Right atrium auricular region (tissue), 2 donors: ENCODE results near the gene PI4K2A. TPM values are rescaled to one million over a fixed set of nuclear protein-coding genes. Genes with fewer than 3 reads are reported as not detected.

Experiments used
- DNase-seq: peaks from one replicate; pipeline ENCODE4 v3.0.0-alpha.2; 2019; ENCODE audit warnings: low spot score
- H3K27ac ChIP-seq, 2 donors: fragments of 200-600 bp; sonication (generic); 1 replicate in 1 of 2; 2 replicates in 1 of 2; pipeline ENCODE4 v1.5.1; 2016 to 2019
- H3K27me3 ChIP-seq, 2 donors: fragments of 200-600 bp; sonication (generic); one replicate each; pipeline versions ENCODE4 v1.5.1 to v1.6.0; 2017 to 2019
- H3K36me3 ChIP-seq: fragments of 200-600 bp; sonication (generic); one replicate; pipeline ENCODE4 v1.5.1; 2016
- H3K4me1 ChIP-seq, 2 donors: fragments of 200-600 bp; sonication (generic); one replicate each; pipeline versions ENCODE4 v1.5.1 to v1.6.0; 2017 to 2019
- H3K4me3 ChIP-seq, 2 donors: fragments of 200-600 bp; sonication (generic); 1 replicate in 1 of 2; 2 replicates in 1 of 2; pipeline ENCODE4 v1.5.1; 2017 to 2019; ENCODE audit warnings: mild to moderate bottlenecking in 1 of 2, moderate library complexity in 1 of 2
- H3K9me3 ChIP-seq, 2 donors: fragments of 200-600 bp; sonication (generic); one replicate each; pipeline ENCODE4 v1.5.1; 2019
- total RNA-seq, 2 donors: library from RNA; depleted of rRNA; stranded (reverse); fragments of >200 nt; gene quantifications; one replicate each; pipeline ENCODE4 v1.1.0, GENCODE V29; 2016
- TF ChIP-seq, protein P1 (sequence below), 2 donors: fragments of 200-600 bp; sonication (generic); IDR thresholded peaks; one replicate each; pipeline ENCODE4 v1.5.1; 2019; ENCODE audit warnings: antibody characterized with exemption in 2 of 2

The PI4K2A gene
- total RNA-seq, 2 donors from 2014 or later: 14.7 to 20.2 TPM

DNA sequence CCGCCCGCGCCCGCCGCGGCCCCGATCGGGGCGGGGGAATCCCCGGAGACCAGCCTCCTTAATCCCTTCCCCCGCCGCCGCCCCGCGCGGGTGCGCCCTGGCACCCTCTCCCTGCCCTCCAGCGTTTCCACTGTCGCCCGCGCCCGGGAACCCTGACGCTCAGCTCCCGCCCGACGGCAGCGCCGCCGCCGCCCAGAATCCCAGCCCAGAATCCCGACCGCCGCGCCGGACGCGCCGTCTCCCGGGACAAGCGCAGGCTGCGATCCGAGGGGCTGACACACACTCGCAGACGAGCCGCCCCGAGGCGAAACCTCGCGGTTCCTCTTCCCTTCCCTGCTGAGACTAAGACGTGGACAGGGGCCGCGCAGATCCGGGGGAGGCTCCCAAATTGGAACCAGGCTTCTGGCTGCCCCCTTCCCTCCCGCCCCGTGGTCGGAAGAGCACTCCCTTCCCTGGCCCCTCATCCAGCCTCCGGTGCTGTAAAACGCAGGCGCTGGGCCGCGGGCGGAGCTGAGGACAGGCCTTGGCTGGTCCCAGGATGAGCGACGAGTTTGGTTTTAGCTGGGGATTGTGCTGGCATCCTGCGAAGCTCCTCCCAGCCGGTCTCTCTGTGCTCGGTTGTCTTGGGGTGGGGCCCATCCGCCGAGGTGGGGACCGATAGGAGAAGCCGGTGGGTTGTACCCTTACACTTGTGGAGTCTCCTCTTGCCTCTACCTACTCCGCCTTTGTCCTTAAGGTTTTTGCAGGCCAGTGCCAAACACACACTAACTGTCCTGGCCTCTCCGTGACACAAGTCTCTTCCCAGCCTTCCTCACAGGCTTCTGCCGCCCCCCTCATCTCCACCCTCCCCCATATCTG is 74.2 kb downstream of the PI4K2A start:
- H3K4me1 ChIP-seq: peaks cover 3 to 61% of the 10 kb centered on the region in 2 donors

DNA sequence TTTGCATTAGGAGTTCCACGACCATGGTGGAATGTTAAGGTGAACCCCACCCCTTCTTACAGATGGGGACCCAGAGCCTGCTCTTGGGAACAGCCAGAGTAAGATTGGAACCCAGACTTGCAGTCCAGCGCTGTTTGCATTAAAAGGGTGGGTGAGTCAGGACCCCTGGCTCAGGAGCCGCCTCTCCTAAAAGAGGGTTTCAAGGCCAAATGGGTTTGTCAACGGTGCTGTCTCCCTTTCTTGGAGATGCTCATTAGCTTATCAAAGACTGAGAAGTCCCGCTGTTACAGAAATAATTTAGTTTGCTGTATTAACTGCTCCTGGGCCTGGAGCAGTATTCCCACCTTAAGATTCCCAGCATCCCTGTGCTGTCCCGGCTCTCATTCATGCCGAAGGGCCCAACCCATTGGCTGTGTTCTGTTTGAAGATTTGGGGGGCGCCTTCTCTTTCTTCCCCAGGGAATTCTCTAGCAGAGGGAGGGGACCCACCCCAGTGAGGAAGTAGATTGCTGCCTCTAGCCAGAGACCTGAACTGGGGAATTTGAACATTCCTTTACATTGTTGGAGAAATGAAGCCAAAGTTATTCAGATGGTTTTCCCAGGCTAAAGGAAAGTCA is 74.9 kb downstream of the PI4K2A start:
- Histone ChIP-seq H3K27ac (peak overlapping the region; percentile 94 to 95), H3K9me3 (no peaks in the 10 kb centered on the region), H3K4me3 (peak overlapping the region; percentile 71 to 74), H3K27me3 (no peaks in the 10 kb centered on the region), H3K4me1 (peaks cover 3 to 57% of the 10 kb centered on the region in 2 donors), H3K36me3 (peaks cover 6% of the 10 kb centered on the region)
- DNase-seq: no peak
- TF ChIP-seq, protein P1, sequence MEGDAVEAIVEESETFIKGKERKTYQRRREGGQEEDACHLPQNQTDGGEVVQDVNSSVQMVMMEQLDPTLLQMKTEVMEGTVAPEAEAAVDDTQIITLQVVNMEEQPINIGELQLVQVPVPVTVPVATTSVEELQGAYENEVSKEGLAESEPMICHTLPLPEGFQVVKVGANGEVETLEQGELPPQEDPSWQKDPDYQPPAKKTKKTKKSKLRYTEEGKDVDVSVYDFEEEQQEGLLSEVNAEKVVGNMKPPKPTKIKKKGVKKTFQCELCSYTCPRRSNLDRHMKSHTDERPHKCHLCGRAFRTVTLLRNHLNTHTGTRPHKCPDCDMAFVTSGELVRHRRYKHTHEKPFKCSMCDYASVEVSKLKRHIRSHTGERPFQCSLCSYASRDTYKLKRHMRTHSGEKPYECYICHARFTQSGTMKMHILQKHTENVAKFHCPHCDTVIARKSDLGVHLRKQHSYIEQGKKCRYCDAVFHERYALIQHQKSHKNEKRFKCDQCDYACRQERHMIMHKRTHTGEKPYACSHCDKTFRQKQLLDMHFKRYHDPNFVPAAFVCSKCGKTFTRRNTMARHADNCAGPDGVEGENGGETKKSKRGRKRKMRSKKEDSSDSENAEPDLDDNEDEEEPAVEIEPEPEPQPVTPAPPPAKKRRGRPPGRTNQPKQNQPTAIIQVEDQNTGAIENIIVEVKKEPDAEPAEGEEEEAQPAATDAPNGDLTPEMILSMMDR (IDR thresholded peaks at IDR 0.05): no peak

More for the DNA sequence above, 74.2 kb downstream of the PI4K2A start:
- Histone ChIP-seq H3K27ac (peak overlapping the region; percentile 94 to 95), H3K27me3 (no peaks in the 10 kb centered on the region), H3K36me3 (peaks cover 6% of the 10 kb centered on the region), H3K9me3 (no peaks in the 10 kb centered on the region), H3K4me3 (peak overlapping the region; percentile 71 to 74)
- peak; percentile 87 for DNase-seq
- TF ChIP-seq, protein P1 (IDR thresholded peaks at IDR 0.05): no peak

DNA sequence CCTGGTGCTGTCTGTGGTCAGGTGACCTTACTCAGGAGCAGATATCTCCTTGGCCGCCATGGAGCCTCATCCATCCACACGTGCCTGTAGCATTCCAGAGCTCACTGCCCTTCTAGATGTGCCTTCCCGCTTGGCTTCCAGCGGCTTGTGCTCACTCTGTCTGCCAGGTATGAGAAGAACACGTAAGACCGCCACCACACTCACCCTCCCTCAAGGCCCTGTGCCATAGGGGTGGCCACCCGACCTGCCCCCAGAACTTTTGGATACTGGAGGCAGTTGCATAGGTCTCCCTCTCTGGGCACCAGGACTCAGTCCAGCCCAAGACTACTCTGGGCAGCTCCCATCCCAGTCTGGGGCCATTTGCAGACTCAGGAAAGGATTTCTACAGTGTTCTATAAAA is 77.2 kb downstream of the PI4K2A start:
- TF ChIP-seq, protein P1 (IDR thresholded peaks at IDR 0.05): no peak
- H3K9me3 ChIP-seq: no peaks in the 10 kb centered on the region
- no peaks in the 10 kb centered on the region for H3K27me3 ChIP-seq
- H3K4me1 ChIP-seq: peaks cover 3 to 57% of the 10 kb centered on the region in 2 donors
- no peak for DNase-seq
- H3K27ac ChIP-seq: peak overlapping the region; percentile 47 to 48
- peaks cover 6% of the 10 kb centered on the region for H3K36me3 ChIP-seq
- no peak overlapping the region for H3K4me3 ChIP-seq

DNA sequence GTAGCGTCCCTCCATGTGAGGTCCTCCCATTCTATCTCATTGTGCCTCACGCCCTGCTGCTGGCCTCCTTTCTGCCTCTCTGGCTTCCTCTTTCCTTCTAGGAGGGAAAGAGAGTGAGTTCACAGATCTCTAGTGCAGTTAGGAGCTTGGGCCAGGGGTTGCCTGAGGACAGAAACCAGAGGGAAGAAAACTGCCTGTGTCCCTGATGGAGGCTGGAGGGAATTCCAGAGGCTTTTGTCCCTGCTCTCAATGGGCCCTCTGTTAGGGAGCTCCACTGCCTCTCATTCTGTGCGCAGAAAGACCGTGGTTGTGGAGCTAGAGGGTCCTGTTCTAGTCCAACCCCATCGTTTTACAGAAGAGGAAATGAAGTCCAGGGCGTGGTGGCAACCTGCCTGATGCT is 77.7 kb downstream of the PI4K2A start:
- TF ChIP-seq, protein P1 (IDR thresholded peaks at IDR 0.05): no peak

DNA sequence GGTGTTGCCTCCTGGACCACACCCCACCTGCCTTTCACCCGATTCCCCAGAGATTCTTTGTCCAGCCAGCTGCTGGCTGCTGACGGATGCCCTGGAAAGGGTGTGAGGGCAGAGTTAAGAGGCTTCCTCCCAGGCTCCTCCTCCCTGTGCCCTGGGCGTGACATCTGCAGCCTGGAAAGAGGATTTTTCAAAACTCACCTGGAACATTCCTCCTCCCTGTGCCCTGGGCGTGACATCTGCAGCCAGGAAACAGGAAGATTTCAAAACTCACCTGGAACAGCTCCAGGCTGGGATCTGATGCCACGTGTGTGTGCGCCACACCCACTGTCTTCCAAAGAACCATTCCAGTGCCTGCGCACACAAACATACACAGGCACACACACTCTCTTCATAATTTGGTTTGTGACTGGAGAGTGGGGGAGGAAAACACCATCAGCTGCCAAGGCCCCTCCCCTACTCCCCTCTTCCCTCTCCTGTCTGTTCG is 78.2 kb downstream of the PI4K2A start:
- H3K4me1 ChIP-seq: peaks cover 3 to 50% of the 10 kb centered on the region in 2 donors
- DNase-seq: no peak
- TF ChIP-seq, protein P1 (IDR thresholded peaks at IDR 0.05): no peak
- H3K27me3 ChIP-seq: no peaks in the 10 kb centered on the region
- no peaks in the 10 kb centered on the region for H3K9me3 ChIP-seq
- peaks cover 6% of the 10 kb centered on the region for H3K36me3 ChIP-seq
- peak overlapping the region; percentile 47 to 48 for H3K27ac ChIP-seq
- no peak overlapping the region for H3K4me3 ChIP-seq

More for the DNA sequence above, 77.7 kb downstream of the PI4K2A start:
- no peak for DNase-seq
- Histone ChIP-seq H3K4me3 (no peak overlapping the region), H3K27me3 (no peaks in the 10 kb centered on the region), H3K9me3 (no peaks in the 10 kb centered on the region), H3K36me3 (peaks cover 6% of the 10 kb centered on the region), H3K4me1 (peaks cover 3 to 53% of the 10 kb centered on the region in 2 donors), H3K27ac (peak overlapping the region; percentile 47 to 48)
